GM18873 (cell line): ENCODE measurements around the gene DNTTIP2.
A peak's percentile ranks its signal among the peaks of the same experiment; 100 is the strongest.
"Not testable (repeated sequence)": the region's sequence is repeated elsewhere in the genome, so short reads cannot be mapped to it uniquely, and the experiment has no call there.

Experiments used
- ATAC-seq: cut with Tn5 transposase; IDR thresholded peaks from one replicate; pipeline ENCODE4 v1.9.1; 2021; ENCODE audit warnings: mild to moderate bottlenecking, moderate library complexity, moderate number of reproducible peaks; ENCODE audit not compliant: unreplicated experiment, low FRiP score

Gene DNTTIP2

DNA sequence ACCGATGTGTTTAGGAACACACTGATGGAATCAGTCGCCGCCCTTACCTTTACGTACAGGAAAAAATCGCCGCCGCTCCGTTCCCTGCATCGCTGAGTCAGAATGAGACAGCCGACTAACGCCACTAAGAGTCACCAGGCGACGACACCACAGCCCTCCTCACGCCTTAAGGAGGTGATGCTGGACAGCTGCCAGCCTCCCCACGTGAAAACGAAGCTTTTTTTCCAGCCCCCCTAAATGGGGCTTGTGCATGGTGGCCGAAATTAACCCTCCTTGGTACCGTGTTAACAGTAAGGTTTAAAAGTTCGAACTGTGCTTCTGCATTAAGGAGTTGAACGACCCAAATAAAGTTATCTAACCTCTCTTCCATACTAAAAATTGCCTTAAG lies 511 bp downstream of the DNTTIP2 start:
- peak; percentile 25 for ATAC-seq

DNA sequence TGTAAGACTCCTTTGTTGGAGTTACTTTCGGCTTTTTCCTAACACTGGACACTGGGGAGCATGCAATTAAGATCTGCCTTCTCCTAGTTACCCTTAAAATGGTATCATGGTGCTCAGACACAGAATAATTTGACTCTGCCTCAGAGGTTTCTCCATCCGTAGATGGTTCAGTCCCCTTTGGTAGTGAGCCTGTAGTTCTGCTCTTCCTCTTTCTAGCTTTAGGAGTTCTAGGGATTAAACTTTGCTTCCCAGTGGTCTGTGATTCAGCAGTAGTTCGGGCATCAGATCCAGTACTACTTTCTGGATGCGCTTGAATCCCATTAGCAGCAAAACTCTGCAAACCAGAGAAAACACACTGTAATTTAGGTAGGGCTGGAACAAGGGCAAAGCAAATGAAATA lies 1.5 kb downstream of the DNTTIP2 start:
- ATAC-seq = no peak

DNA sequence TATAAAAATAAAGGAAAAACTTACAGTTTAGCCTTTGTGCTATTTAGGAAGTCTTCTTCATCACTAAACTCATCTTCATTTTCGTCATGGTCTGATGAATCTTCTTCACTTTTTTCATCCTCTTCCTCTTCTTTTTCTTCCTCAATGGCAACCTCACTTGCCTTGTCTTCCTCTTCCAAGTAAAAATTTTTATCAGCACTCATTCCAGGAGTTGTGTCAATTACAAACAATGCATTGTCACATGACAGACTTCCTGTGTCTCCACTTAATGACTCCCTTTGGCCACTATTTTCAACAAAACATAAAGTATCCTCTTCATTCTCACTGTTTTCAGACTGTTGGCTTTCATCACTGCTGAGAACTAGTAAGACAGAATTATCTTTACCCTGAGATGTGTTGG lies 2.8 kb downstream of the DNTTIP2 start:
- ATAC-seq = no peak

DNA sequence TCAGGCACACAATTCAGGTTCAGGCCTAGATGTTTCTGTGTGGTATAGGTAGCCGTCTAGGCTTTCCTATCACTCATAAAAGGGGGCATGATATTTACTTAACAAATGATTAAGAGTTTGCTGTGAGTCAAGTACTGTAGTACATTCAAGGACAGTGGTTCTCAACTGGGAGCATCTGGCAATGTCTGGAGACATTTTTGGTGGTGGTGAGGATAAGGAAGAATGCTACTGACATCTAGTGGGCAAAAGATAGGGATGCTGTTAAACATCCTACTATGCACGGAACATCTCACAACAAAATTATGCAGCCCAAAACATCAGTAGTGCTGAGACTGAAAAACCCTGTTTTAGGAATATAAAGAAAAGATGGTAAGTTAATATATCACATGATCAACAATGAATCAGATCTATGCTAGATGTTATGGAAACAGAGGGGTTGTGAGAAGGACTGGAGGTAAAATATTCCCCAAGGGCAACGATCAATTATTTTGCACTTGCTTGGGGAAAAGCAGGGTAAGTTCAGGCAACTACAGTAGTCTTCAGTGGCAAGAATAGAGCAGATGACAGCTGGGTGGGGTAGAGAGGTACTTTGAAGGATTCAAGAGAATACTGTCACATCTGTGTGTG lies 4.9 kb downstream of the DNTTIP2 start:
- no peak for ATAC-seq

DNA sequence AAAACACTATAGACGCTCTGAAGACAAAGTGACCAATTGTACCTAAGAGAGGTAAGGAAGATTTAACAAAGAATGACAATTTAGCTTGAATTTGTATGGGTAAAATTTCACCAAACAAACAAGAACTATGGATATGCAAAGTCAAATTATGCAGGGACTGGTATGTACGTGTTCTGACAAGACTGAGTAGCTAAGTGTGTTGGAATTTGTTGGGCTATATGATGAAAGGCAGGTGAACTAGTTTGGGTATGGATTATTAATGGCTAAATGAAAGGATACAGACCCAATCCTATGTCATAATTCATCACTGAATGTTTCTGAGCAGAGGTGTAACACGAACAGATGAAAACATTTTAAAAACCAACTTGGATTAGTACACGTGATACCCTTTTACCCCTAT lies 7.6 kb downstream of the DNTTIP2 start:
- no peak for ATAC-seq

DNA sequence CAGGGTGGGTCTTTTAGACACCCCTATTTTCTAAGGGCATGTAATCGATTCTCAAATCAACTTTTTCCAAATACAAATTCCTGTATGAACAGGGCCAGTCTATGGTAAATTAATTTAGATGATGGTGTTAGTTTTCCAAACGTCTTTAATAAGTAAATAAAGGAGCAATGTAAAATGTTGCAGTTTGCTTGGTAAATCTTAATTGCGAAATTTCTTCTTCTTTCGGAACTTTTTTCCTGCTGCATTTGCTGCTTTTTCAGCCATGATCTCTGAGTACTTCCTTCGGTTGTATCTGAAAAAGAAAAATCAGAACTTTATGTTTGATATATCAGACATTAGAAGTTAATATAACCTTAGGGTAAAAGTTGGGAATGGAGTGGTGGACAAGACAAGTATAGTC lies 9.4 kb downstream of the DNTTIP2 start:
- ATAC-seq = no peak

DNA sequence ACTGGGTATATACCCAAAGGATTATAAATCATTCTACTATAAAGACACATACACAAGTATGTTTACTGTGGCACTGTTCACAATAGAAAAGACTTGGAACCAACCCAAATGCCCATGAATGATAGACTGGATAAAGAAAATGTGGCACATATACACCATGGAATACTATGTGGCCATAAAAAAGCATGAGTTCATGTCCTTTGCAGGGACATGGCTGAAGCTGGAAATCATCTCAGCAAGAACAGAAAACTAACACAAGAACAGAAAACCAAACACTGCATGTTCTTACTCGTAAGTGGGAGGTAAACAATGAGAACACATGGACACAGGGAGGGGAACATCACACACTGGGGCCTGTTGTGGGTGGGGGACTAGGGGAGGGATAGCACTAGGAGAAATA lies 10.5 kb downstream of the DNTTIP2 start:
- ATAC-seq = not testable (repeated sequence)

DNA sequence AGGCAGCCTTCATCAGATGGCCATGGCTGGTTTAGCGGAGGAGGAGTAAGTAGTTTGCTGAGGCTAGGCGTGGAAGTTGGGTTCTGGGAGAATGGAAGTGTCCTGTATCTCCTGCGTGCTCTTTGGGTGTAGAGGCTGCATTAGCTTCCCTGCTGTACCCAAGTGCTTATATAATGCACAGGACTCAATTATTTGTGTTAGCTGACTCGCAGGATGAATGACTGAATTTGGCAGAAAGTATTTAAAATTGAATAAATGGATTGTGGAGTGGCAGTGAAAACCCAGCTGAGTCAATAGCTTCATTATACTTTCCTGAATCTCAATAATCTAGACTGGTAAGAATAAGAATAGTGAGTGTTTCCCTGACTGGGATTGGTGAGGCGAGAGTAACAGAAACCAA lies 13.8 kb downstream of the DNTTIP2 start:
- ATAC-seq = no peak

DNA sequence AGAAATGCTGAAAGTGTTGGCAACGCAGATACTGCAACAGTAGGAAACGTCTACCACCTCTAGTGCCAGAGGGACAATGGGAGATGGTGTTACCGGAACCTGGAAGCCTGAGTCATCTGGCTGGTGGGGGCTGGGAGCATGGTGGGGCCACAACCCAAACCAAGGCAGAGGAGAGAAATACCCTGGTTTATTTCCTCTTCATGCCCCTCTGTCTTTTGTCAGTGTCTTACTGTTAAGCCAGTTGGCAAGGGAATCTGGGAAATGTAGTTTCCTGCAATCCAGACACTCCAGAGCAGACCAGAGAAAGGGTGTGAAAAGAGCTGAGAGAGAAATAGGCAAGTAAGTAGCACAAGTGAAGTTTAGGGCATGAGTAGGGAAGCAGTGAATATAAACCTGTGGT lies 14.8 kb downstream of the DNTTIP2 start:
- ATAC-seq = no peak

DNA sequence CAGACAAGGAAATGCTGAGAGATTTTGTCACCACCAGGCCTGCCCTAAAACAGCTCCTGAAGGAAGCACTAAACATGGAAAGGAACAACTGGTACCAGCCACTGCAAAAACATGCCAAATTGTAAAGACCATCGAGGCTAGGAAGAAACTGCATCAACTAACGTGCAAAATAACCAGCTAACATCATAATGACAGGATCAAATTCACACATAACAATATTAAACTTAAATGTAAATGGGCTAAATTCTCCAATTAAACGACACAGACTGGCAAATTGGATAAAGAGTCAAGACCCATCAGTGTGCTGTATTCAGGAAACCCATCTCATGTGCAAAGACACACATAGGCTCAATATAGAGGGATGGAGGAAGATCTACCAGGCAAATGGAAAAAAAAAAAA lies 21.4 kb downstream of the DNTTIP2 start:
- not testable (repeated sequence) for ATAC-seq

DNA sequence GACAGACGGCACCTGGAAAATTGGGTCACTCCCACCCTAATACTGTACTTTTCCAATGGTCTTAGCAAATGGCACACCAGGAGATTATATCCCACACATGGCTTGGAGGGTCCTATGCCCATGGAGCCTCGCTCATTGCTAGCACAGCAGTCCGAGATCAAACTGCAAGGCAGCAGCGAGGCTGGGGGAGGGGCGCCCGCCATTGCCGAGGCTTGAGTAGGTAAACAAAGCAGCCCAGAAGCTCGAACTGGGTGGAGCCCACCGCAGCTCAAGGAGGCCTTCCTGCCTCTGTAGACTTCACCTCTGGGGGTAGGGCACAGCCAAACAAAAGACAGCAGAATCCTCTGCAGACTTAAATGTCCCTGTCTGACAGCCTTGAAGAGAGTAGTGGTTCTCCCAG lies 23.0 kb downstream of the DNTTIP2 start:
- not testable (repeated sequence) for ATAC-seq

DNA sequence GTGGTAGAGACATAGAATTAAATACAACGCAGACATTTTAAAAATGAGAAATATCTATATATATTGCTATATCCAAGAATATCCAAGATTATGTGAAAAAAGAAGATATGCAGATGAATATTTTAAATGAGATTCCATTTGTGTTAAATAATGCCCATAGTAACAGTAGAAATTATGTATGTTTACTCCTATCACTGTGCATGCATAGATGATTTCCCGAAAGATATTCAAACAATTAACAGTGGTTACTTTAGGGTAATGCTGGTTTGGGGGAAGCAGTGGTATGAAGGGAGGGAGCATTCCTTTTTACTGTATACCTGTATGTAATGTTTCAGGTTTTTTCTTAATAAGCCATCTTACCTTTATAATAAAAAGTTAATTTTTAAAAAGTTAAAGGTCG lies 25.1 kb downstream of the DNTTIP2 start:
- ATAC-seq = no peak

DNA sequence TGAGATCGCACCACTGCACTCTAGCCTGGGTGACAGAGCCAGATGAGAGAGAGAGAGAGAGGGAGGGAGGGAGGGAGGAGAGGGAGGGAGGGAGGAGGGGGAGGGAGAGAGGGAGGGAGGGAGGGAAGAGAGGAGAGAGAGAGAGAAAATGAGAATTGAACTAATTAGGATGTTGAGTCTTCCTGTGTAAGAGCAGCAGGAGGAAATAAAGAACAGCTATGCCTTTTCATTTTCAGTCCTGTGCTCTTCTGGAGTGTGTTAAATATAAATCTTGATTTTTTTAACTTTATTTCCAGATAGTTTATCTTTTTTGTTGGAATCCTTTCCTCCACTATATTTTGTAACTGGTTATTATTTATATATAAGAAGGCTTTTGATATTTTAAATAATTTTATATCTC lies 27.1 kb downstream of the DNTTIP2 start:
- no peak for ATAC-seq

DNA sequence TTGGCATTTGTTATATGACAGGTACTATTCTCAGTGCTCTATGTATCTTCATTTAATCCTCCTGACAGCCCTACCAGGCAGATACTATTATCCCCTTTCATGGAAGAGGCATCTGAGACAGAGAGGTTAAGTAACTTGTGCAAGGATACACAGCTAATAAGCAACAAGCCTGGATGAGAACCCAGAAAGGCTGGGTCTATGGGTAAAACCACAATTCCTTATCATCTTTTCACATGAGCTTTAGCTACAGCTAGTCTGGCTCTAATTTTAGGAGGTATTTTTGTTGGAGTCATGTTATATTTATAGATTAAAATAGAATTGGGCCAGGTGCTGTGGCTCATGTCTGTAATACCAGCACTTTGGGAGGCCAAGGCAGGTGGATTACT lies 27.7 kb downstream of the DNTTIP2 start:
- no peak for ATAC-seq

DNA sequence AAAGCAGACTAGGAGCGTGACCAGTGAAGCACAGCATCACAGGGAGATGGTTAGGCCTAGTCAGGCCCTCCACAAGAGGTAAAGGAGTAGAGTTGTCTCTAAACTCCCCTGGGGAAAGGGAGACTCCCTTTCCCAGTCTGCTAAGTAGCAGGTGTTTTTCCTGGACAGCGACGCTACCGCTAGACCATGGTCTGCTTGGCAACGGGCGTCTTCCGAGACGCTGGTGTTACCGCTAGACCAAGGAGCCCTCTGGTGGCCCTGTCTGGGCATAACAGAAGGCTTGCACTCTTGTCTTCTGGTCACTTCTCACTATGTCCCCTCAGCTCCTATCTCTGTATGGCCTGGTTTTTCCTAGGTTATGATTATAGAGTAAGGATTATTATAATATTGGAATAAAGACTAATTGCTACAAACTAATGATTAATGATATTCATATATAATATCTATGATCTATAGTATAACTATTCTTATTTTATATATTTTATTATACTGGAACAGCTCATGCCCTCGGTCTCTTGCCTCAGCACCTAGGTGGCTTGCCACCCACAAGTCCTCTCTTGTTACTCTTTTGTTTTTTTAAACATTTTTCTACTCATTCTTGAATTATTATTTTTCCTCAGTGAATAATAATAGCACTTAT lies 28.2 kb downstream of the DNTTIP2 start:
- ATAC-seq = not testable (repeated sequence)

DNA sequence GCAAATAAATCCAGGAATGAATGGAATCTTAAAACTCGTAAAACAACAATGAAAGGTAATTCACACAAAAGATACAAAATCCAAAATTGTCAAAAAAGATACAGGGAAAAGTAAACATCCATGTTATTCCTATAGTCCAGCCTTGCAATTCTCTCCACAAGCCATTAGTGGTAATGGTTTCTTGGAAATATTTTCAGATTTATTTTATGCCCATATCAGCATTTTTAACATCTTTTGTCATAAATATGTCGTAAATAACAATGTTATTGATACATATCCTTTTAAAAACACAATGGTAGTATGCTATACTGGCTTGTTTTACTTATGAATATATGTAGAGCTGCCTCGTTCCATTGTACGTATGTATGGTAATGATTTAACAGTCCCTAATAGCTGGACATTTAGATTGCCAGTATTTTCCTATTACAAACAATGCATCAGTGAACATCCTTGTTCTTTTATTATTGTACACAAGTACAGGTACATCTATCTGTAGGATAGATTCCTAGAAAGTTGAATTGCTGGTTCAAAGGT lies 30.6 kb downstream of the DNTTIP2 start:
- no peak for ATAC-seq

DNA sequence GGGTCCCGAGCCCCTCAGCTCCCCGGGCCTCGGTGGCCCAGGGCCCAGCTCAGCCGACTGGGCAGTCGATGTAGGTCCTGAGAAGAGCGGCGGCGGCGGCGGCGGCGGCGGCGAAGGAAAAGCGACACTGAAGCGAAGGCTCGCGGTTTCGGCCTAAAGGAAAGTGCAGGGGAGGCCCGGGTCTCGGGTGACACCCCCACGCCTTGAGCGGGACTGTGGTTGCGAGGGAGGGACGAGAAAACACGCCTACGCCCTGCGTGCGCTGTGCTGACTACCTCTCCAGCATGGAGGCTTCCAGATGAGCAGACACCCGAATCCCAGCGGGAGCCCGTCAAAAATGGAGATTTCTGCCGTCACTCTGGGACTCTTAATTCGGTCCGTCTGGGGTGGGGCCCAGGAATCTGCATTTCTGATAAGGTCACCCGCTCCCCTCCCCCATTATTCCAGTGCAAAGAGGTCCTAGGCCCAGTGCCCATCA lies 31.2 kb downstream of the DNTTIP2 start:
- peak; percentile 14 for ATAC-seq

DNA sequence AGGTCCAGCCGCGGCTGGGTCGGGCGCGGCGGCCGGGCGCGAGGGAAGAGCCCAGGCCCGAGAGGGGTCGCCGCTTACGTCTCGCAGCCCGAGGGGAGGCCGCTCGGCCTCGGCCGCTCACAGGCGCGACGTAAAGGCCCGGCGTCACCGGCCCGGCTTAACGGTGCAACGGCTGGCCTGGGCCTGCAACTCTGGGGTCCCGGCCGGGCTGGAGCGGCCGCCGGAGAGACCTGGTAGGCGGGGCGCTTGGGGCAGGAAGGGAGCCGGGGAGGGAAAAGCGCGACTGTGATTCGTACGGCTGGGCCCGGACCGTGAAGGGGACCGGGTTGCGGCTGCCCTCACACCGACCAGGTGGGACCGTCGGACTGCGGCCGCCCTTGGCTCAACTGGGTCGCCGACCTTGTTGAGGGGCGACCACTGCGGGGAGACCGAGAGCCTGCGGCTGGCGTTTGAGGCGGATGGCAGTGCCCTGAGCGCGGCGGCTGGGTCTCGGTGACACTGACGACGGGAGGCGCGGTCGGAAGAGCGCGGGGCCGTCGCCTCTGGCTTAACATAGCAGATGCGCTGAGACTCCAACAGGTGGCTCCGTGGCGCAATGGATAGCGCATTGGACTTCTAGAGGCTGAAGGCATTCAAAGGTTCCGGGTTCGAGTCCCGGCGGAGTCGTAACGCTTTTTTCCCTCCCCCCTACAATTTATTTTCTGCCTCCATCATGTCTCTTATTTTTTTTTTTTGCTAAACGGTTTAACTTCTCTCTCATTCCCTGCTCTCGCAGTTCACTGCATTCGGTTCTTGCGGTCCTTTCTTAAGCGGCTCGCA lies 31.8 kb downstream of the DNTTIP2 start:
- ATAC-seq = peak; percentile 69

DNA sequence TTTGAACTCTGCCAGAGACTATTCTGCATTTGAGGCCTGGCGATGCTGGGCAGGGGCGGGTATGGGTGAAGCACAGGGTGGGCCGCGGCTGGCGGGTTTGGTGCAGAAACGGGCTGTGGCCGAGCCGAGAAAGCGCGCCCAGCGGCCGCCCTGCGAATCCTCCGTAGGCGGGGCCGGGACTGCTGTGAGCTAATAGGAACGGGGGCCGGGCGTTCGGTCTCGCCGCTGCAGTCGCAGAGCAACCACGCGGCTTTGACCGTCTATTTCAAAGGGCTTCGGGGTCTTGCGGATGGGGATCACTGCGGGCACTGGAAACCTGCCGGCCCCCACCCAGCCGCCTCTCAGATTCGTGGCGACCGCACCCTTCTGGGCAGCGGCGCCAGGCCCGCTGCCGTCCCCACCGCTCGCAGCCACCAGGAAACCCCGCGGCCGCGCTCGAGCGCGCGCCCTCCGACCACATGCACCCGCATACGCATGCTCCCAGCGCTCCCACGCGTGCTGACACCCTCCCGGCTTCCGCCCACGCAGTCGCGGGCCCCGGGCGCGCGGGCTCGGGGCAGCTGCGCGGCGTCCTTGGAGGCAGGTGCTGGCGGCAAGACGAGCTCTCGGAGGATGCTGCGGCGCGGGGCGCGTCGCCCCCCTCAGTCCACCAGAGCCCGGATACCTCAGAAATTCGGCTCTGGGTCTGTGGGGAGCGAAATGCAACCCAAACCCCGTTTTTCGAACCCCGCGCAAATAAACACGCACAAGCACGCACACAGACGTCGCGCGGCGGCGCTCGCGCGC lies 32.6 kb downstream of the DNTTIP2 start:
- peak; percentile 35 for ATAC-seq

DNA sequence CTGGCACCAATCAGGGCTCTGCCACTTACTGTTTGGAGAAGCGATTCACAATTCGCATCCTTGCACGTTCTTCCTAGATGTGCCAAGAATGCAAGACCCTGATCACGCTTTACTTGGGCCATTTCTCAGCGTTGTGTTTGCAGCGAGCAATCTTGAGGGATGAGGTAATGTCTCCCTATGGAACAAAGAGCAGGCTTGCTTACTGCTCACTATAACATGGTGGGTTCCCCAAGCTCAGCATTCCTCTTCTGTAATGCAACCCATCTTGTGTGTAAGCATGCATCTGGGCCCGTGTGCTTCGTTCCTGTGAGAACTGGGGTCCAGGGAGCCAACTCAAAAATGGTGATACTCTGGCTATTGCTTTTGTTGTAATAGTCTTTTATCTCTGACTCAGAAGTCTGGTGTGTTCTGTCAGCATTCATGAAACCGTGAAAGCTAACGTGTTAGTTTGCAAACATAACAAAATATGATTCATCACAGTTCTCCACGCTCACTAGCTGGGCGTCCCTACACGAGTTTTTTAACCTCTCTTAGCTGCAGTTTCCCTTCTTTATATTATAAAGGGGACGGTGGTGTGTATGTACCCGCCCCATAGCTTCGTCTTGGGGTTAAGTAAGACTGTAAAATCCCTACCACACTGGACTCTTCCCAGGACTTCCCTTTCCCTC lies 33.3 kb downstream of the DNTTIP2 start:
- peak; percentile 0 for ATAC-seq
